HG02938 (cell line): ENCODE measurements around the gene DAGLA.
"Not testable (repeated sequence)": the region's sequence is repeated elsewhere in the genome, so short reads cannot be mapped to it uniquely, and the experiment has no call there.

ENCODE experiments used
- ATAC-seq: cut with Tn5 transposase; IDR thresholded peaks from one replicate; pipeline ENCODE4 v1.9.1; 2021; ENCODE audit warnings: mild to moderate bottlenecking, moderate library complexity; ENCODE audit not compliant: unreplicated experiment

The DAGLA gene

GRCh38 chr11:61659413-61660196 lies 20.6 kb upstream of the DAGLA start:
- ATAC-seq: no peak

GRCh38 chr11:61660997-61661396 lies 19.2 kb upstream of the DAGLA start:
- not testable (repeated sequence) for ATAC-seq

GRCh38 chr11:61666684-61667297 lies 13.4 kb upstream of the DAGLA start:
- ATAC-seq: no peak

- ATAC-seq: no peak
These were observed 12.4 kb upstream of the DAGLA start for GRCh38 chr11:61667684-61668305.

- ATAC-seq: no peak
These were observed 10.8 kb upstream of the DAGLA start for GRCh38 chr11:61669417-61669816.

- ATAC-seq: no peak
These were observed 9.6 kb upstream of the DAGLA start for GRCh38 chr11:61670626-61671025.

- ATAC-seq: no peak
These were observed 8.7 kb upstream of the DAGLA start for GRCh38 chr11:61671527-61671926.

GRCh38 chr11:61673946-61674467 lies 6.2 kb upstream of the DAGLA start:
- ATAC-seq: not testable (repeated sequence)

- ATAC-seq: no peak
These were observed 4.4 kb upstream of the DAGLA start for GRCh38 chr11:61675826-61676225.

- ATAC-seq: no peak
These were observed 895 bp upstream of the DAGLA start for GRCh38 chr11:61679296-61679695.

GRCh38 chr11:61680622-61681221 lies 531 bp downstream of the DAGLA start:
- ATAC-seq: no peak

GRCh38 chr11:61682093-61682732 lies 2.0 kb downstream of the DAGLA start:
- no peak for ATAC-seq

- no peak for ATAC-seq
These were observed 2.9 kb downstream of the DAGLA start for GRCh38 chr11:61682906-61683675.

- no peak for ATAC-seq
These were observed 4.0 kb downstream of the DAGLA start for GRCh38 chr11:61683961-61684869.

GRCh38 chr11:61684870-61685616 lies 4.9 kb downstream of the DAGLA start:
- ATAC-seq: no peak

GRCh38 chr11:61685617-61685967 lies 5.4 kb downstream of the DAGLA start:
- ATAC-seq: no peak

GRCh38 chr11:61686066-61686465 lies 5.9 kb downstream of the DAGLA start:
- no peak for ATAC-seq

GRCh38 chr11:61686469-61686868 lies 6.3 kb downstream of the DAGLA start:
- no peak for ATAC-seq

- no peak for ATAC-seq
These were observed 7.2 kb downstream of the DAGLA start for GRCh38 chr11:61687420-61687819.
